Measurements from ENCODE around the gene HBG2. TPM values are rescaled to one million over a fixed set of nuclear protein-coding genes. Genes with fewer than 3 reads are reported as not detected.

HBG2 gene
- total and polyA plus RNA-seq, 10 of the 15 experiments (the other 5 are each of a cell fraction or from before 2014, with no cell fraction given), result 1.1 to 8.3 (median 2.9) TPM; not detected in 5

DNA sequence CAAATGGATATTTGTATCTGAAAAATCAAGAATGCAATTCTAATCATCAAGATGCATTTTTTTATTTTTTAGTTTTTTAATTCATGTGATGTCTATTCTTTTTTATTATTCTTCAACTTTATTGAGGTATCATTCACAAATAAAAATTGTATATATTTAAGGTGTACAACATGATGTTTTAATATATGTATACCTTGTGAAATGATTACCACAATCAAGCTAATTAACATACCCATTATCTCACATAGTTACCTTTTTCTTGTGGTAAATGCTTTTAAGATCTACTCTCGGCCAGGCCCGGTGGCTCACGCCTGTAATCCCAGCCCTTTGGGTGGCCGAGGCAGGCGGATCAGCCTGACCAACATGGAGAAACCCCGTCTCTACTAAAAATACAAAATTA, 31.4 kb downstream of the HBG2 start (continued):
- TF ChIP-seq SUPT20H (IDR thresholded peaks at IDR 0.05; ENCODE audit: borderline replicate concordance, control insufficient read depth, low read depth, low read length), result no peak

DNA sequence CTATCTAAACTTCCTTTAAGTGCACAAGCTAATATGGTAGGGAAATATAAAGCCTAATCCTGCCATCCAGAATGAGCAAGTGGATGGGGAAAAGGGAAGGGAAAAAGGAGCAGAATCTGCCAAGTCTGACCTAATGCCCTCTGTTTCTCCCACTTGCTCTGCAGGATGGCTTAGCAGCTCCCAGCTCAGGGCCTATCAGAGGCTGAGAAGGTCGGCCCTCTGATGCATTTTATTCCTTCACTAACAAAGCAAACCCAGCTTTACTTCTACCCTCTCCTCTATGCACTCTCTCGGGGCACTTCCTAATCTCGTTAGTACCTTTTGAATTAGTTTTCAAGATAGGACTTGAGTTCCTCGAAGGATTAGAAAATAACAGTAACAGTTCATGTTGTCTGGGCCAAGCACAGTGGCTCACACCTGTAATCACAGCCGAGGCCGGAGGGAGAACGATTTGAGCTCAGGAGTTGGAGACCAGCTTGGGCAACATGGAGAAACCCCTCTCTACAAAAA, 44.1 kb downstream of the HBG2 start:
- in situ Hi-C loops (cut with MboI) (no loop called here), intact Hi-C loops (cut with micrococcal nuclease; ENCODE audit: unreplicated experiment) (no loop called here)
- no peaks in the 10 kb centered on the region for H3K79me2 ChIP-seq (ENCODE audit: control insufficient read depth, insufficient read depth, low read length)
- POLR2A ChIA-PET, result interaction anchor here (0.7 kb wide), 1 partner anchor 160 kb away, joined by 10 read pairs; no protein-coding TSS in a partner anchor
- FAIRE-seq, result no peak
- WGBS (ENCODE audit: insufficient coverage, insufficient replicate concordance, low lambda C conversion rate, missing lambda C conversion rate), result 13% methylated on average over 7 of the region's 7 CpGs
- no peaks in the 10 kb centered on the region for H3K36me3 ChIP-seq (ENCODE audit: control insufficient read depth in 2 of 2, insufficient read depth in 2 of 2, low read length in 1 of 2)
- SMC1A ChIA-PET (ENCODE audit: uncharacterized antibody, unreplicated experiment), result interaction anchor here (1.1 kb wide), 1 partner anchor 9 kb away, joined by 3 read pairs; no protein-coding TSS in a partner anchor
- RAD21 ChIA-PET (ENCODE audit: unreplicated experiment), result no interaction called here
- H2AFZ ChIP-seq (ENCODE audit: control insufficient read depth, low read depth, low read length), result no peak overlapping the region
- CTCF ChIA-PET, result no interaction called here
- no peaks in the 10 kb centered on the region for H3K27me3 ChIP-seq (replicated peaks in 1 of 2; ENCODE audit: control insufficient read depth in 2 of 2, insufficient read depth in 2 of 2, low read length in 1 of 2)
- no peak overlapping the region for H3K9ac ChIP-seq (ENCODE audit: control insufficient read depth, insufficient read depth, low read length)
- no peaks in the 10 kb centered on the region for H3K4me1 ChIP-seq (ENCODE audit: control insufficient read depth, insufficient read depth, low read length)
- no peak overlapping the region for H3K4me3 ChIP-seq
- ATAC-seq, result no peak
- no peak overlapping the region for H3K4me2 ChIP-seq (ENCODE audit: control insufficient read depth, insufficient read depth)
- no peak for DNase-seq (ENCODE audit: low read depth, low spot score)
- no TSS peak for BruUV-seq (replicated peaks)
- no peak for TF ChIP-seq SP1 (IDR thresholded peaks at IDR 0.05; ENCODE audit: low read depth, low read length)
- no peak for TF ChIP-seq ZNF217 (IDR thresholded peaks at IDR 0.05)
- TF ChIP-seq, protein P1, sequence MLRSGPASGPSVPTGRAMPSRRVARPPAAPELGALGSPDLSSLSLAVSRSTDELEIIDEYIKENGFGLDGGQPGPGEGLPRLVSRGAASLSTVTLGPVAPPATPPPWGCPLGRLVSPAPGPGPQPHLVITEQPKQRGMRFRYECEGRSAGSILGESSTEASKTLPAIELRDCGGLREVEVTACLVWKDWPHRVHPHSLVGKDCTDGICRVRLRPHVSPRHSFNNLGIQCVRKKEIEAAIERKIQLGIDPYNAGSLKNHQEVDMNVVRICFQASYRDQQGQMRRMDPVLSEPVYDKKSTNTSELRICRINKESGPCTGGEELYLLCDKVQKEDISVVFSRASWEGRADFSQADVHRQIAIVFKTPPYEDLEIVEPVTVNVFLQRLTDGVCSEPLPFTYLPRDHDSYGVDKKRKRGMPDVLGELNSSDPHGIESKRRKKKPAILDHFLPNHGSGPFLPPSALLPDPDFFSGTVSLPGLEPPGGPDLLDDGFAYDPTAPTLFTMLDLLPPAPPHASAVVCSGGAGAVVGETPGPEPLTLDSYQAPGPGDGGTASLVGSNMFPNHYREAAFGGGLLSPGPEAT (IDR thresholded peaks at IDR 0.05; ENCODE audit: low read depth), result no peak
- TF ChIP-seq TCF7 (IDR thresholded peaks at IDR 0.05; ENCODE audit: borderline replicate concordance), result no peak
- no peak for TF ChIP-seq NFYB (IDR thresholded peaks at IDR 0.05; ENCODE audit: insufficient read depth, low read depth, low read length)
- TF ChIP-seq NFIC (IDR thresholded peaks at IDR 0.05; ENCODE audit: low read depth, low read length), result no peak
- no peak for TF ChIP-seq ETV6 (conservative IDR thresholded peaks at IDR 0.05 in 1 of 2, IDR thresholded peaks at IDR 0.05 in 1 of 2; ENCODE audit: borderline replicate concordance in 1 of 2, low read depth in 1 of 2)
- no peak overlapping the region for H3K27ac ChIP-seq (ENCODE audit: control insufficient read depth, insufficient read depth)
- no peaks in the 10 kb centered on the region for H3K9me3 ChIP-seq (replicated peaks; ENCODE audit: control insufficient read depth, insufficient read depth, low read length)
- no peaks in the 10 kb centered on the region for H4K20me1 ChIP-seq (ENCODE audit: control insufficient read depth, insufficient read depth)

All from GM12878 (cell line).